Measurements from ENCODE around the gene RBBP5.

DNA sequence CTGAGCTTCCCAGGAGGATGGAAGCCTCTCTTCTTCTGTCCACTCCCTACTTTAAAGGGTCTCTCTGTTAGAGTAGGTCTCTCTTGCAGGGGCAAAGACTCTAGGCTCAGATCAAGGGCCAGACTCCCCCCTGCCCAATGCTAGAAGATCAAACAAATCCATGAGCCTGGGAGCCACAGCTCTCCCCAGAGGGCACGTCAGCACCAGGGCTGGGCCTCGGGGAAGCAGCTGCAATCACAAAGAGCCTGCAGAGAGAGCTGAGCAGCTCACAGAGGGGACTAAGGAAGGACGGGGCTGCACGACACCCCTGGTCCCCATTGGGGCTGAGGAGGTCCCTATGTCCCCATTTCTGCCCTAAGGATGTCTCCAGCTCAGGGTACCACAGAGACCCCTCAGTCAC is 74.9 kb downstream of the RBBP5 start:
- TF ChIP-seq, protein P1, sequence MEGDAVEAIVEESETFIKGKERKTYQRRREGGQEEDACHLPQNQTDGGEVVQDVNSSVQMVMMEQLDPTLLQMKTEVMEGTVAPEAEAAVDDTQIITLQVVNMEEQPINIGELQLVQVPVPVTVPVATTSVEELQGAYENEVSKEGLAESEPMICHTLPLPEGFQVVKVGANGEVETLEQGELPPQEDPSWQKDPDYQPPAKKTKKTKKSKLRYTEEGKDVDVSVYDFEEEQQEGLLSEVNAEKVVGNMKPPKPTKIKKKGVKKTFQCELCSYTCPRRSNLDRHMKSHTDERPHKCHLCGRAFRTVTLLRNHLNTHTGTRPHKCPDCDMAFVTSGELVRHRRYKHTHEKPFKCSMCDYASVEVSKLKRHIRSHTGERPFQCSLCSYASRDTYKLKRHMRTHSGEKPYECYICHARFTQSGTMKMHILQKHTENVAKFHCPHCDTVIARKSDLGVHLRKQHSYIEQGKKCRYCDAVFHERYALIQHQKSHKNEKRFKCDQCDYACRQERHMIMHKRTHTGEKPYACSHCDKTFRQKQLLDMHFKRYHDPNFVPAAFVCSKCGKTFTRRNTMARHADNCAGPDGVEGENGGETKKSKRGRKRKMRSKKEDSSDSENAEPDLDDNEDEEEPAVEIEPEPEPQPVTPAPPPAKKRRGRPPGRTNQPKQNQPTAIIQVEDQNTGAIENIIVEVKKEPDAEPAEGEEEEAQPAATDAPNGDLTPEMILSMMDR (IDR thresholded peaks at IDR 0.05) = no peak
- no peak for TF ChIP-seq EZH2 (IDR thresholded peaks at IDR 0.05; ENCODE audit: borderline replicate concordance, insufficient read depth, low read depth, low read length, poor library complexity, severe bottlenecking)

All from B cell (primary cell).